ENCODE results near the gene NR4A2.

NR4A2 gene

GRCh38 chr2:156331572-156332283 is 793 bp downstream of the NR4A2 start:
- peaks cover 59% of the 10 kb centered on the region for H3K36me3 Mint-ChIP-seq (ENCODE audit: low read depth)
- H3K9me3 Mint-ChIP-seq = no peaks in the 10 kb centered on the region
- peak overlapping the region; percentile 100 for H3K27ac Mint-ChIP-seq
- peaks cover 23% of the 10 kb centered on the region for H3K27me3 Mint-ChIP-seq
- peak overlapping the region; percentile 92 for H3K4me3 Mint-ChIP-seq
- H3K4me1 Mint-ChIP-seq (ENCODE audit: low read depth) = peaks cover 58% of the 10 kb centered on the region

GRCh38 chr2:156329927-156330726 is 2.4 kb downstream of the NR4A2 start:
- Mint-ChIP-seq H3K4me1 (ENCODE audit: low read depth) (peaks cover 56% of the 10 kb centered on the region), H3K9me3 (no peaks in the 10 kb centered on the region), H3K27me3 (peaks cover 35% of the 10 kb centered on the region), H3K36me3 (ENCODE audit: low read depth) (peaks cover 75% of the 10 kb centered on the region), H3K4me3 (peak overlapping the region; percentile 92), H3K27ac (peak overlapping the region; percentile 100)

- Mint-ChIP-seq H3K27ac (peak overlapping the region; percentile 100), H3K9me3 (no peaks in the 10 kb centered on the region), H3K4me1 (ENCODE audit: low read depth) (peaks cover 51% of the 10 kb centered on the region), H3K36me3 (ENCODE audit: low read depth) (peaks cover 84% of the 10 kb centered on the region), H3K27me3 (peaks cover 37% of the 10 kb centered on the region), H3K4me3 (peak overlapping the region; percentile 92)
These were observed 3.2 kb downstream of the NR4A2 start for GRCh38 chr2:156329031-156329926.

GRCh38 chr2:156327835-156328695 is 4.5 kb downstream of the NR4A2 start:
- H3K36me3 Mint-ChIP-seq (ENCODE audit: low read depth) = peaks cover 96% of the 10 kb centered on the region
- peak overlapping the region; percentile 73 for H3K27ac Mint-ChIP-seq
- peak overlapping the region; percentile 92 for H3K4me3 Mint-ChIP-seq
- peaks cover 44% of the 10 kb centered on the region for H3K27me3 Mint-ChIP-seq
- H3K9me3 Mint-ChIP-seq = no peaks in the 10 kb centered on the region
- H3K4me1 Mint-ChIP-seq (ENCODE audit: low read depth) = peaks cover 56% of the 10 kb centered on the region

GRCh38 chr2:156326526-156327095 is 5.9 kb downstream of the NR4A2 start:
- H3K27ac Mint-ChIP-seq = no peak overlapping the region
- H3K4me1 Mint-ChIP-seq (ENCODE audit: low read depth) = peaks cover 65% of the 10 kb centered on the region
- H3K27me3 Mint-ChIP-seq = peaks cover 58% of the 10 kb centered on the region
- H3K4me3 Mint-ChIP-seq = peak overlapping the region; percentile 6
- H3K36me3 Mint-ChIP-seq (ENCODE audit: low read depth) = peaks cover 96% of the 10 kb centered on the region
- no peaks in the 10 kb centered on the region for H3K9me3 Mint-ChIP-seq

- no peak overlapping the region for H3K4me3 Mint-ChIP-seq
These were observed 6.6 kb downstream of the NR4A2 start for GRCh38 chr2:156325688-156326525.

GRCh38 chr2:156323754-156324153 is 8.8 kb downstream of the NR4A2 start:
- peak overlapping the region; percentile 37 for H3K27ac Mint-ChIP-seq
- H3K4me1 Mint-ChIP-seq (ENCODE audit: low read depth) = peaks cover 70% of the 10 kb centered on the region
- H3K9me3 Mint-ChIP-seq = no peaks in the 10 kb centered on the region
- peaks cover 75% of the 10 kb centered on the region for H3K27me3 Mint-ChIP-seq
- H3K4me3 Mint-ChIP-seq = peak overlapping the region; percentile 73
- peaks cover 68% of the 10 kb centered on the region for H3K36me3 Mint-ChIP-seq (ENCODE audit: low read depth)

More at GRCh38 chr2:156325688-156326525, 6.6 kb downstream of the NR4A2 start:
- H3K27me3 Mint-ChIP-seq = peaks cover 65% of the 10 kb centered on the region
- H3K9me3 Mint-ChIP-seq = no peaks in the 10 kb centered on the region
- peaks cover 72% of the 10 kb centered on the region for H3K4me1 Mint-ChIP-seq (ENCODE audit: low read depth)
- H3K27ac Mint-ChIP-seq = no peak overlapping the region
- H3K36me3 Mint-ChIP-seq (ENCODE audit: low read depth) = peaks cover 89% of the 10 kb centered on the region

- Mint-ChIP-seq H3K9me3 (no peaks in the 10 kb centered on the region), H3K27ac (peak overlapping the region; percentile 37), H3K4me3 (peak overlapping the region; percentile 73), H3K36me3 (ENCODE audit: low read depth) (peaks cover 58% of the 10 kb centered on the region), H3K27me3 (peaks cover 76% of the 10 kb centered on the region), H3K4me1 (ENCODE audit: low read depth) (peaks cover 62% of the 10 kb centered on the region)
These were observed 9.8 kb downstream of the NR4A2 start for GRCh38 chr2:156322686-156323231.

- Mint-ChIP-seq H3K27ac (peak overlapping the region; percentile 37), H3K27me3 (peaks cover 81% of the 10 kb centered on the region), H3K4me1 (ENCODE audit: low read depth) (peaks cover 62% of the 10 kb centered on the region)
These were observed 10.4 kb downstream of the NR4A2 start for GRCh38 chr2:156322051-156322685.

GRCh38 chr2:156321243-156321904 is 11.1 kb downstream of the NR4A2 start:
- Mint-ChIP-seq H3K9me3 (no peaks in the 10 kb centered on the region), H3K4me3 (peak overlapping the region; percentile 73), H3K4me1 (ENCODE audit: low read depth) (peaks cover 59% of the 10 kb centered on the region), H3K27me3 (peaks cover 80% of the 10 kb centered on the region), H3K36me3 (ENCODE audit: low read depth) (peaks cover 44% of the 10 kb centered on the region), H3K27ac (peak overlapping the region; percentile 33)

More at GRCh38 chr2:156322051-156322685, 10.4 kb downstream of the NR4A2 start:
- peak overlapping the region; percentile 73 for H3K4me3 Mint-ChIP-seq
- no peaks in the 10 kb centered on the region for H3K9me3 Mint-ChIP-seq
- H3K36me3 Mint-ChIP-seq (ENCODE audit: low read depth) = peaks cover 52% of the 10 kb centered on the region

- Mint-ChIP-seq H3K4me1 (ENCODE audit: low read depth) (peaks cover 54% of the 10 kb centered on the region), H3K9me3 (no peaks in the 10 kb centered on the region), H3K27ac (no peak overlapping the region), H3K36me3 (ENCODE audit: low read depth) (peaks cover 36% of the 10 kb centered on the region), H3K27me3 (peaks cover 83% of the 10 kb centered on the region), H3K4me3 (peak overlapping the region; percentile 73)
These were observed 11.9 kb downstream of the NR4A2 start for GRCh38 chr2:156320486-156321098.
